NCI-H446 treated with DMSO at 0.1 percent for 48 hours (cell line): Measurements from ENCODE around the gene TPRA1.
"Not testable (repeated sequence)": the region's sequence is repeated elsewhere in the genome, so short reads cannot be mapped to it uniquely, and the experiment has no call there.

ENCODE experiments used
- DNase-seq: peaks from one replicate; lab custom pipeline; 2025; lab: John Stamatoyannopoulos, UW

TPRA1 gene

GRCh38 chr3:127616836-127617605 lies 26.5 kb upstream of the TPRA1 start:
- no peak for DNase-seq

- no peak for DNase-seq
Measured at GRCh38 chr3:127615631-127616305, 25.2 kb upstream of the TPRA1 start.

- DNase-seq: no peak
Measured at GRCh38 chr3:127614928-127615589, 24.5 kb upstream of the TPRA1 start.

GRCh38 chr3:127613406-127613805 lies 22.9 kb upstream of the TPRA1 start:
- no peak for DNase-seq

GRCh38 chr3:127612966-127613365 lies 22.4 kb upstream of the TPRA1 start:
- peak; percentile 26 for DNase-seq

- no peak for DNase-seq
Measured at GRCh38 chr3:127611251-127611650, 20.7 kb upstream of the TPRA1 start.

GRCh38 chr3:127610105-127610504 lies 19.6 kb upstream of the TPRA1 start:
- no peak for DNase-seq

- DNase-seq: no peak
Measured at GRCh38 chr3:127608362-127608718, 17.8 kb upstream of the TPRA1 start.

GRCh38 chr3:127607675-127608361 lies 17.3 kb upstream of the TPRA1 start:
- no peak for DNase-seq

GRCh38 chr3:127606981-127607595 lies 16.6 kb upstream of the TPRA1 start:
- no peak for DNase-seq

GRCh38 chr3:127606086-127606805 lies 15.7 kb upstream of the TPRA1 start:
- no peak for DNase-seq

- not testable (repeated sequence) for DNase-seq
Measured at GRCh38 chr3:127605547-127605946, 15.0 kb upstream of the TPRA1 start.

- no peak for DNase-seq
Measured at GRCh38 chr3:127604546-127605165, 14.1 kb upstream of the TPRA1 start.

GRCh38 chr3:127604035-127604434 lies 13.5 kb upstream of the TPRA1 start:
- no peak for DNase-seq

GRCh38 chr3:127600749-127601456 lies 10.4 kb upstream of the TPRA1 start:
- no peak for DNase-seq

- DNase-seq: no peak
Measured at GRCh38 chr3:127598841-127599570, 8.5 kb upstream of the TPRA1 start.

GRCh38 chr3:127597020-127597771 lies 6.7 kb upstream of the TPRA1 start:
- no peak for DNase-seq

GRCh38 chr3:127595303-127595702 lies 4.8 kb upstream of the TPRA1 start:
- no peak for DNase-seq

GRCh38 chr3:127593178-127593577 lies 2.6 kb upstream of the TPRA1 start:
- DNase-seq: no peak
